Mesothelial cell of epicardium (in vitro differentiated cells): Measurements from ENCODE around the gene ZNF235. TPM values are rescaled to one million over a fixed set of nuclear protein-coding genes. Genes with fewer than 3 reads are reported as not detected.

Experiments
- DNase-seq, 2 experiments: peaks; one replicate each; pipeline ENCODE4 v3.0.0; 2021; ENCODE audit warnings: low spot score in 2 of 2; ENCODE audit not compliant: unreplicated experiment in 2 of 2
- H3K27ac Mint-ChIP-seq: 2 replicates; pipeline ENCODE4 v1.8.0; 2021; ENCODE audit warnings: mixed read lengths
- H3K27me3 Mint-ChIP-seq: 2 replicates; pipeline ENCODE4 v1.8.0; 2021; ENCODE audit warnings: low read depth, mixed read lengths
- H3K36me3 Mint-ChIP-seq: 2 replicates; pipeline ENCODE4 v1.8.0; 2021; ENCODE audit warnings: mixed read lengths
- H3K4me1 Mint-ChIP-seq: 2 replicates; pipeline ENCODE4 v1.8.0; 2021; ENCODE audit warnings: mixed read lengths
- H3K4me3 Mint-ChIP-seq: 2 replicates; pipeline ENCODE4 v1.8.0; 2021; ENCODE audit warnings: mild to moderate bottlenecking, moderate library complexity, mixed read lengths
- H3K9me3 Mint-ChIP-seq: 2 replicates; pipeline ENCODE4 v1.8.0; 2021; ENCODE audit warnings: mixed read lengths
- CTCF ChIP-seq: fragments of 200-600 bp; sonication (generic); IDR thresholded peaks from one replicate; pipeline ENCODE4 v1.5.0; 2021; ENCODE audit warnings: antibody characterized with exemption; ENCODE audit not compliant: unreplicated experiment
- total RNA-seq: library from RNA; stranded (reverse); gene quantifications from 3 replicates; pipeline ENCODE4 v1.2.1, GENCODE V29; 2021

Gene ZNF235
- total RNA-seq, 1 donor from 2014 or later: 14.0 TPM

GRCh38 chr19:44303976-44304568 lies 753 bp downstream of the ZNF235 start:
- H3K4me3 Mint-ChIP-seq: peak overlapping the region; percentile 90
- no peak for DNase-seq
- no peaks in the 10 kb centered on the region for H3K27me3 Mint-ChIP-seq
- peaks cover 24% of the 10 kb centered on the region for H3K36me3 Mint-ChIP-seq
- no peak for TF ChIP-seq CTCF
- peaks cover 28% of the 10 kb centered on the region for H3K9me3 Mint-ChIP-seq
- peaks cover 11% of the 10 kb centered on the region for H3K4me1 Mint-ChIP-seq
- peak overlapping the region; percentile 96 for H3K27ac Mint-ChIP-seq

- H3K27ac Mint-ChIP-seq: peak overlapping the region; percentile 4
- peaks cover 23% of the 10 kb centered on the region for H3K9me3 Mint-ChIP-seq
- H3K27me3 Mint-ChIP-seq: no peaks in the 10 kb centered on the region
- H3K36me3 Mint-ChIP-seq: peaks cover 27% of the 10 kb centered on the region
- peaks cover 11% of the 10 kb centered on the region for H3K4me1 Mint-ChIP-seq
- DNase-seq: no peak
- peak overlapping the region; percentile 90 for H3K4me3 Mint-ChIP-seq
- no peak for TF ChIP-seq CTCF
Observed at GRCh38 chr19:44303320-44303719, 1.5 kb downstream of the ZNF235 start.

- Mint-ChIP-seq H3K36me3 (peaks cover 65% of the 10 kb centered on the region), H3K4me3 (no peak overlapping the region), H3K9me3 (peaks cover 72% of the 10 kb centered on the region), H3K4me1 (peaks cover 9% of the 10 kb centered on the region), H3K27ac (peak overlapping the region; percentile 10), H3K27me3 (no peaks in the 10 kb centered on the region)
- DNase-seq: no peak
- TF ChIP-seq CTCF: no peak
Observed at GRCh38 chr19:44284968-44285367, 19.9 kb downstream of the ZNF235 start.

GRCh38 chr19:44282846-44283245 lies 22.0 kb downstream of the ZNF235 start:
- Mint-ChIP-seq H3K27ac (no peak overlapping the region), H3K9me3 (peaks cover 68% of the 10 kb centered on the region), H3K4me3 (no peak overlapping the region), H3K36me3 (peaks cover 61% of the 10 kb centered on the region), H3K4me1 (peaks cover 9% of the 10 kb centered on the region), H3K27me3 (no peaks in the 10 kb centered on the region)
- TF ChIP-seq CTCF: no peak
- DNase-seq: no peak

- Mint-ChIP-seq H3K4me1 (peaks cover 9% of the 10 kb centered on the region), H3K27me3 (no peaks in the 10 kb centered on the region), H3K4me3 (no peak overlapping the region), H3K36me3 (peaks cover 54% of the 10 kb centered on the region), H3K9me3 (peaks cover 69% of the 10 kb centered on the region), H3K27ac (no peak overlapping the region)
- TF ChIP-seq CTCF: no peak
- no peak for DNase-seq
Observed at GRCh38 chr19:44280916-44281315, 23.9 kb downstream of the ZNF235 start.
